GF-D8 (cell line): ENCODE results near the gene RANBP3.

Experiments
- DNase-seq: peaks from one replicate; lab custom pipeline; 2025; lab: John Stamatoyannopoulos, UW

Gene RANBP3

DNA sequence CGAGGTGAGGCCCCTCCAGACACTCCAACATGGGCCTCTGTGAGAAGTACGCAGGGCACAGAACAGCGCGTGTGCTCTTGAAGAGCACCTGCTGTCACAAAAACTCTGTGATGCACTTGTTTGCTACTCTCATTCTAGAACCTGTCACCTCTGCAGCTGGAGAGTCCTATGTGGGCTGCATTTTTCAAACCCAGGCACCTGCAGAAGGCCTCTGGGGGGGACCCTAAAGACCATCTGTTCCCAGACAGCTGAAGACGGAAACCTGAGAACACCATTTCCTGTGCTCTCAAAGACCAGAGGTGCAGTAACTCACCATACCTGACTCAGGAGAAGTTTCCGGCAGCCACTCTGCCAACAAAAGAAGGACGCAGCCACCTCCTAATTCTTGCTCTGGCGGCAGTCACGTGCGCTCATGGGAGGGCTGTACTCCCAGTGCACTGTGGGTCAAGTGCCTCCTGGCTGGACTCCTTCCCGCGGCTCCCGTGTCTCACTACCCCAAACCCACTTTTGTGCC lies 28.1 kb downstream of the RANBP3 start:
- no peak for DNase-seq

DNA sequence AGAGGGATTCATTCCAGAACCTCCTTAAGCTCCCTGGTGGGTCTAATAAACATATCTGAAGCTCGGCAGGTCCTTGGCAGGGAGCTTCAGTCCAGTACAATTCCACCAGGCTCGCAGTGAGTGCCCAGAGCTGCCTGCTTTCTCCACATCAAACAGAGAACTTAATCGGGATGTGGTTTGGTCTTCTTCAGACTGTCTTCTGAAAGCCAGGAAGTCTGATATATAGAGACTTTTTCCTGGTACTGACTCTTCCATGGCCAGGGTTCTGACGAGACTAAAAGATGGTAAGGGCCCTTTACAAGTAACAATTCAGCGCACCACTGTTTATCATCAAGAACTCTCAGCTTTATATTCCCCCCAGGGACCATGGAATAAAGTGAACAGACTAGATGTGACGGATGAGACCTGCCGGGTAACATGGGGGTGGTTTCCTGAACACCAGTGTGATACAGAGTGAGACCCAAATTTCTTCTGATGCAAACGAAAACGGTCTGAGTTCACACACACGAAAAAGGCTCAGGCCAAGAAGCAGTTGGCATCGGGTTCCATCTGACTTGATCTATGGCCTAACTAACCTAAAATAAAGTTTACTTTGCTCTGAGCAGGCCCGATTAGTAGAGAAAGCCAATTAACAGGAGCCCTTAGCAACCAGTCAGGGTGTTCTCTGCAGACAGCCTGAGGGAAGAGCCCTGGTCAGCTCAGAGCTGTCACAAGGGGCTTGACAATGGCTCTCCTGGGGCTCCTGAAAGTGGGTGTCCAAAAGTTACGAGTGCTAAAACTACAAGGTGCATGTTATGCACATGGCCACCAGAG lies 29.0 kb downstream of the RANBP3 start:
- no peak for DNase-seq

DNA sequence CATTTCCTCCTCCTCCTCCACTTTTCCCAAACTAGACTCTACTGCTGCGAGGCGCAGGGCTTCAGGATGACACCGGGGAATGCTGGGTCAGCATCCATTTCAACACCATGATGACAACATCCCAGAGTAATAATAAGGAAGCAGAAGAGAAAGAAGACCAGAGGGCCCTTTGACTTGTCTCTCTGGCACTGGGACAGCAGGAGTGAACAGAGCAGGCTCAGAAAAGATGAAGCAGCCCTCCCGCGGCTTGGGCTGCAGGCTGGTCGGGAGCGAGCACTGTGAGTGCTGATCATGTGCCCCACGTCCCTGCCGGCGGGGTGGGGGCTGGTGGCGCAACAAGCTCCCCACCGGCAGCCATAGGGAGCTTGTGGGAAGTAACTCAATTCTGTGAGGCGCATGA lies 30.5 kb downstream of the RANBP3 start:
- no peak for DNase-seq

DNA sequence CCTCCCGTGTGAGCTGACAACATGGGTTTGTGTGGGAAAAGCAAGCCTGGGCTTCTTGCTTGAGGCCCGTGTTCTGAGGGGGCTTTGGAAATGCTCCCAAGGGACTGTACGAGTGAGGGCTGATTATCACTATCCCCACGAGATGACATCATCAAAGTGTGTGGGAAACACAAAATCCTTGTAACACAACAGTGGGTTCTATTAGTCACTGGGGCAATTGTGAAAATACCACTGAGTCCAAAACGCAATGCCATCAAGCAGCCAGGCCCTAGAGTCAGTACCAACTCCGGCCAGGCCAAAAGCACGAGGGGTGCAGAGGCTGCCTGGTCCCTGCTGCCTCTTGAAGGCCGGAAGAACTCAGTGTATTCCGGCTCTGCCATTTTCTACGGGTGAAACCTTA lies 34.3 kb downstream of the RANBP3 start:
- no peak for DNase-seq

DNA sequence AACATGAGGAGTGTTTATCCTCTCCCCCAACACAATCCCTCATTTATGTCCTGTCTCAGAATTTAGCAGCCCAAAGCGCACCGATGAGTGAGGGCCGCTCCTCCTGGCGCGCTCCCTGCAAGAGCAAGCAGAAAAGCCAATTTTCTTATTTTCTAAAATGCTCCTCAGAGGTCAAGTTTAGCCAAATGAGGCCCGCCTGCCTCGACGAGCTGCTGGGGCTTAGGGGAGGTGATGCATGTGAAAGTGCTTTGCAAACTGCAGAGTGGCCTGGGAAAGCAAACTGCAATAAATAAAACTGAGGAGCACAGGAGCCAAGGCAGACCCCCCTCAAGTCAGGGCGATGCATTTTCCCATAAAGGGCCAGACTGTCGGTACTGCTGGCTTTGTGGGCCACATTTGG lies 34.9 kb downstream of the RANBP3 start:
- no peak for DNase-seq

DNA sequence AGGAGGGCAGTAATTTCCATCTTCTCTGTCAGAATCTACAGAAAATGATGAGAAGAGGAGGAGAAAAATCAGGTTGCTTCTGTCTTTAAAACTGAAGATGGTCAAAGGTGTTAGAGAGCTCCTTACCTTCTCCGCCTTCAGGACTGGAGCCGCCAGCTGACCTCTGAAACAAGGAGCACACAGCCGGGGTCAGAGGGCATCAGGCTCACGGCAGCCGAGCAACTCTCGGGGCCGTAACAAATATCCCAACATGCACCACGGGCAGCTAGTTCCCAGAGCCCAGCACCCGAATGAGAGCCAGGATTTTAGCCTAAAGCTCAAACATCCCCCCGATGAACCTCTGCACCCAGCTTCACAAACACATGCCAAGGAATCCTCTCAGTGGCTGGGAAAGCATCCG lies 36.3 kb downstream of the RANBP3 start:
- no peak for DNase-seq

DNA sequence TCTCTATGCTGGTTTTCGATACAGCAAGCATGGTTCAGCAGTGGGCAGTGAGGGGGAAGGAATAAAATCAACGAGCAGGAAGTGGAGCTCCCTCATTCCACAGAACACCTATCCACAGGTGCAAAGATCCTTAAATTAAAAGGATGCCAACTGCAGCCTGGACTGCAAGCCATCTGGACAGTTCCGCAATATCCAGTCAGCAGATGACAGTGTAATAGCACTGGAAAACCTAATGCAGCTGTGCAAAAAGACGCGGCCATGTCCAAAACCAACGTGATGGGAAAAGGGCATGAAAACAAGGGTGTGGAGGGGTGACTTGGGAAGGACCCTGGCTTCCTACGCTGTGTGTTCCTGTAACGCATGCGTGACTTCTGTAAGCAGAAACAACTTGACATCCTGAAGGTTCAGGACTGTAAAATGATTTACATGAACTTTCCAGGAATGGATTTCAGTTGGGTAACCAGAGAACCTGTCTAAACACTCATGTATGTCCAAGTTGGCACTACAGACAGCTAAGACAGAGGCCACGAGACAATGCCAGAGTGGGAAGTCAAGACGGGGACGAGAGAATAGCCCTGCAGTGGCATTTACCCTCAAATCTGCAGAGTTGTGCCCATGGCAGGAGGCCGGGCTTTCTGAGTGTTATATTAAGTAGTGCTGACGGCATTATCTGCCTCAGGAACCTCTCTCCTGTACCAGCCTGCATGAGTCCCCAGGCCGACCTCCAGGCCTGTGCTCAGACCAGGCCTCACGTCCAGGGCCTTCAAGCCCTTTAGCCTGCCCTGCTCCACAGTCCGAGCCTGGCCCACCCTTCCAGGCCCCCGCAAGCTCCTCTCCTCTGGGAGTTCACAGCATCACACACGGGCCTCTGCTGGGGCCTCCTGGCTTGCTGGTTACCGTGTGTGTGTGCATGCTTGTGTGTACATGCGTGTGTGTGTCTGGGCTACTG lies 37.4 kb downstream of the RANBP3 start:
- no peak for DNase-seq

DNA sequence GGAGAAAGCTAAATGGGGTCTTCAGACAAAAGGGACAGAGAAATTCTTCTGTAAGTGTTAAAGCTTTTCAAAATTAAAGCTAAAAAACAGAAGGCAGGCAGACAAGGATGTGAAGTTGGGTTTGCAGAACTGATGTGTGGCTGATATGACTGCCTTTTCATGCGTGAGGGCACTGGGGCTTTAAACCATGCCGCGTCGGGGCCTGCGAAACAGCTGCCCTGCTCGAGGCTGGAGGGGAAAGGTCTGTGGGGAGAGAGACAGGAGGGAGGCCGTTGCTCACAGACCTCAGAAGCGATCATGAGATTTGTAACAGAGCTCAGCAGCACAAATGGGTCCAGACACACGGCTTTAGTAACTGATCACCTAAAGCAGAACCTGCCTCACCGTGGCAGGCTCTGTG lies 40.4 kb downstream of the RANBP3 start:
- DNase-seq, result no peak

DNA sequence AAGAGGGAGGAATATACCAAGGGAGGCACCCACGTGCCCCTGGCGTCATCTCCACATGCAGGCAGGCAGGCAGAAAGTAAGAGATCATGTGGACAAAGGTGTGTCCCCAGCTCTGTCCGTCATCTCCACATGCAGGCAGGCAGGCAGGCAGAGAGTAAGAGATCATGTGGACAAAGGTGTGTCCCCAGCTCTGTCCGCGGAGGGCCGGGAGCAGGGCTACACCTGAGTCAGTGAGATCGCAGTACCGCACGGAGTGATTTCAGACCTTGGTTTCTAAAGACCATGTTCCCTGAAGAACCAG lies 41.7 kb downstream of the RANBP3 start:
- no peak for DNase-seq

DNA sequence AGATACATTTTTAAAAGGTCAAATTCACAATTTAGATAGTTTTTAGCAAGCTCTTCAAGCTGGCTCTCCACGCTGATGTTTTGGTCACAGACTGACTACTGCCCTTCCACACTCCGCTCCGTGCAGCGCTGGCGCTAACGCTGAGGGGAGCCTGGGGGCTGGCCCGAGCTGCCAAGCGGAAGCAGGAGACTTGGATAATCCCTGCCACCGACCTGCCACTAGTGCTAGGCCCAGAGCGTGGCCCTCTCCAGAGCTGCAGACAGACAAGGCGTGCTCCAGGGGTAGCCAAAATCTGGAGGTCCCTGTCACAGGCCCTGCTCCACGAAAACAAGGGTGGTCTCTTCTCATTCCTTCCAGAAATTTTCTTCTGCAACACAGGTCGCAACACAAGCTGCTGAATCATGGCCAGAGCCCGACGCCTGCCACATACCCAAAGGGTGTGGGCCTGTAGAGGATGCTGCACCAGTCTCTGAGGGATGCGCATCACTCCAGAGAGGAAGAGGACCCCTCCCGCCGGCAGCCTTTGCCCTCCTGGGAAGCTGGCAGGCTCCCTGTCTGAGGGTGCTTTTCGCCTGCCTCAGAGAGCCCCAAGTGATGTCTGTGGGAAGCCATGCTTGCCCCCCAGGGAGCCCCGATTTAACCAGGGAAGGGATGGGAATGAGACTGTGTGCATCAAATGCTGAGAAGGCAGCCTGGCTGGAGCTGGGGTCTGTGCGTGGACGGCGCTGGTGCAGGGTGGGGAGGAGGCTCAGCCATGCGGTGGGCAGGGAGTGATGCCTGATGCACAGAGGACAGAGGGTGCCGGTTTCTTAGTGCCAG lies 42.3 kb downstream of the RANBP3 start:
- no peak for DNase-seq

DNA sequence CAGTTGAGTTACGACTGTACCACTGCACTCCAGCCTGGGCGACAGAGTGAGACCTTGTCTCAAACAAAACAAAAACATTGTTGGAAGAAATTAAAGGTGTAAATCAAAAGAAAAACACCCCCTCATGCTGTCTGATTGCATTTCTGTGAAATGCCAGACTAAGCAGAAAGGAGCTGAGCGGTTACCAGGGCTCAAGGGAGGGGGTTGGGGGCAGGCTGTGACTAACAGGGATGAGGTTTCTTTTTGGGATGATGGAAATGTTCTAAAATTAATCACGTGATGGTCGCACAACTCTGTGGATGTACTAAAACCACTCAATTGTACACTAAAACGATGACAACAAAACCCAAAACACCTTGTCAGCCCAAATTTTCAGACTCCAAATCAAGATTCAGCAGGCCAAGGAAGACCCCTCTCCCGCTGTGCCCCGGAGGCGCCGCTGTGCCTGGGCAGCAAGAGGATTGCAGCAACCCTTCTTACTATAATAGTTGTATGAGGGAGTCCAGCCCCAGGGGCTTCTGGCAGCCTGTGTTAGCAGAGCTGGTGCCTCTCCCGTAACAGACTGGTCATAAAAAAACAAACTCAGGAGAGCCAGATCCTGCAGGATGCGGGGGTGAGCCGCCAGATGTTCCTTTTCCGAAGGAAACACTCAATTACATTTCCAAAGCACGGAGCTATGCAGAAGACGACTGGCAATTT lies 43.0 kb downstream of the RANBP3 start:
- DNase-seq, result no peak

DNA sequence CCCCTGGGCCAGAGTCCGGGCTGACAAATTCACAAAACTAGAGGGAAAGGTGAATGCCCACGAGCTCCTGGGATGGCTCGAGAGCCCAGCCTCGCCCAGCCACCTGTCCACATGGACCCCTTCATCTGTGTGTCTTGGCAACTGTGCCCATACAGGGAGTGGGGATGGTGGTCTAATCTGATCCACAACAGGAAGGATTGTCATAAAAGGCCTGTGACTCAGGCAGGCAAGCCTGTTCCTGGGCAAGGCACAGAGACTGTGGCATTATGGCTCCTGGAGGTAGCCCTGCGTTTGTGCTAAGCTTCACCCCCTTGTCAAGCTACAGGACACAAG lies 43.9 kb downstream of the RANBP3 start:
- DNase-seq, result no peak

DNA sequence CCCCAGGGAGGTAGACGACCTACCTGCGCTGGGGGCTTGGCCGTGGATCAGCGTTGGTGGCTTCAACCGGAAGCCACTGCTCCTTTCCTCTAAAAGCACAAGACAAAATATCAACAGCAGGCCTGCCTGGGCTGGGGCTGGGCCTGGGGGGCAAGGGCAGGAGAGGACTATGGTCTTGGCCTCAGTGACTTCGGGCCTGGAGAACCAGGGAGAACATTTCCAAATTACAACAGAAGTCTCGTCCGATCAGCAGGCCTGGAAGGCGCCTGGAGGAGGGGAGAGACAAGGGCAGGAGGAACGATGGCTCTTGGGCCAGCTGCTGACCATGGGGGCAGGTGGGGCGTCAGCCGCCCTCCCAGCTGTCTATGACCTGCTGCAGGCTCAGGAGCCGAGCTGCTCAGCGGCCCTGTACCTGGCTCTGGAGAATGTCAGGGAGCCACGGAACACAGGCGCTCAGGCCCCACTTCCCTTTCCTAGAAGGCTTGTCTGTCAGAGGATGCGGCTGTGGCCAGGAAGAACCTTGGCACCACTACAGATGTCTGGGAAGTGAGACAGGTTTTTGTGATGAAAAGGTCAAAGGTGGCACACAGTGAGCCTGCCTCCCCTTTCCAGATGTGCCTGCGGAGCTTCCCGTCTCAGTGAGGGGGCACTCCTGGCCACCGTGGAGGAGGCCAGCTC lies 44.4 kb downstream of the RANBP3 start:
- DNase-seq, result no peak

DNA sequence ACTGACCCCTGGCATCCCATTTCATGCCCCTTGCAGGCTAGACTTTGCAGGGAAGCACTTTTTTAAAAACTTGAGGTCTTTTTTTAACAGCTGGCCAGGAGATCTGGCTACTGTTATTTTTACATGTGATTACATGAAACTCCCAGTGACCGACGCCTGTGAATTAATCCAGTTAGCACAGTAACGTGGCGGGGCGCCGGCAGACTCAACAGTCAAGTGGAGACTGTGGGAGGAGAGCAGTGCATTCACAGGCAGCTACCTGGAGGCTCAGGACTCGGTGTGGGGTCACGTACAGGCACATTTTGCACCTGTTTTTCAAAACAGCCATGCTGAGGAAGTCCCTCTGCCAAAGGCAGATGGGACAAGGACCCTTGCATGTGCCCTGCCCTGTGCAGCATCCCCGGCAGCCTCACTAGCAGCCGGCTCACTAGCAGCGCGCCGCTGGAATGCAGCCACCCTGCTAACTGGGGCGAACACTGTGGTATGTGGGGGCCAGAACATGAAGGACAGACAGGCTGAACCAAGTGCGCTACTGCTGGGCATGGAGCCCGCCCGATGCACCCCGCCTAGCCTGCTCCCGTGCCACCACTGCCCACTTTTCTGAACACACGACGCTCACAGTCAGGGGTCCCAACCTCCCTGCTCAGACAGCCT lies 45.2 kb downstream of the RANBP3 start:
- DNase-seq, result no peak

DNA sequence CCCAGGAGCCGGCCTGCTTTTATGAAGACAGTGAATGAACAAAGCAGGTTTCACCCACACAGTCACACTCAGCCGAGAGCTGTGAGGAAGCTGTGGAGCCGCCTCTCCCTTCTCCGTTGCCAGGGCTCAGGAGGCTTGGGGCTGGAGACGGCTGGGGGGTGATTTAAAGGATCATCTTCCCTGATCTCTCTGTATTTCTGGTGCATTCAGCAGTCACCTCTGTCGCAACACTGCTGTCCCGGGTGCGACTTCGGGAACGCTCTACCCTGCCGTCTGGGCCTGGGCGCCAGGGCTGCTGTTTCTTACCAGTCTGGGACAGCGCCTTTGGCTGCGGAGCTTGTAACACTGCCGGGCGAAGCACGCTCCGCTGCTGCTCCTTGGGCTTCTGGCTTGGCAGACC lies 45.8 kb downstream of the RANBP3 start:
- no peak for DNase-seq

DNA sequence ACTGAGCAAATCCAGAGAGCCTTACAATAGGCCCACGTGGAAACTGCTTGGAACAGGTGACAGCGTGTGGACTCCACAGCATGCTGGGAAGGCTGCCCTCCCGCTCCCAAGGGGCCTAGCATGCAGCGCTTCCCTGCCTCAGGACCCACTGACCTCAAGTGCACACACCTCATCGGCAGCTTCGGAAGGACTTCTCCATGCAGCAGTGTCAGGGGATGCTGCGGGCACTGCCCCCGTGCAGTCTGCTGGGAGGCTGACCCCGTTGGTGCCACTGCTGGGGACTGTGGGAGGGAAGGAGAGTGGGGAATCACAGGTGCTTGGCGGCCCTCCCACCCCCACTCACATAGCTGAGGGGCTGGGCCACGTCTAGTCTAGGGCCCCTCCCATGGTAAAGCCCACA lies 46.7 kb downstream of the RANBP3 start:
- no peak for DNase-seq

DNA sequence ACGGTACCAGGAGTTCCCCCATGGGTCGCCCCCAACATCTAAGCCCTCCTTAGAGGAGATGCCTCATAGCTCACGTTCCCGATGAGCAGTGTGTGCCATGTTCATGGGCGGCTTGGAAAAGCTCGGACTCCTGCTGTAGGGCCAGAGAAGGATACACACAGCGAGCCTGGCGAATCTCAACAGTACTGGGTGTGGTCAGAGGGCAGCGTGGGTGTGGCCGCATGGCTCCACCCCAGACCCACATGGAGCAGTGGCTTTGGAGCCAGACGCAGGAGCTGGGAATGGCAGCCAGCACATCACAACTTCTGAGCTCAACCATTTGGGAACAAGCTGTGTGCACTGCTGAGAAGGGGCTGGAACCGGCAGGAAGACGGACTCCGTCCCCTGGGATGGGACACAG lies 48.3 kb downstream of the RANBP3 start:
- no peak for DNase-seq

DNA sequence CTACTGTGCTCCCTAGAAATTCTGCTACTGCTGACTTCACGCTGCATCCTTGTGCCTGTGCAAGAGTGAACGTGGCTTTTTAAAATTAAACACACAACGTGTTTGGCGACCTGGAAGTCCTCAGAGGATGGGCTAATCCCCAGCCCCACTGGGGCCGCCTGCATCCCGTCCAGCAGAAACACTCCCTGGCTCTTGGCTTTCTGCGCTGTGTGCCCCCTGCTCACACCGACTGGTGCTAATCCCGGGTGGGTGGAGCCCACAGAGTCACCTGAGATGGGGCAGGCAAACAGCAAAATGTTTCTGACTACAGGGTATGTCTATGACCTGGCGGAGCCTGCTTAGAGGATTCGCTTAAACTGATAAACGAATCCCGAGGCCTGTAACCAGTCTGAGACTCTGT lies 48.8 kb downstream of the RANBP3 start:
- DNase-seq, result no peak

DNA sequence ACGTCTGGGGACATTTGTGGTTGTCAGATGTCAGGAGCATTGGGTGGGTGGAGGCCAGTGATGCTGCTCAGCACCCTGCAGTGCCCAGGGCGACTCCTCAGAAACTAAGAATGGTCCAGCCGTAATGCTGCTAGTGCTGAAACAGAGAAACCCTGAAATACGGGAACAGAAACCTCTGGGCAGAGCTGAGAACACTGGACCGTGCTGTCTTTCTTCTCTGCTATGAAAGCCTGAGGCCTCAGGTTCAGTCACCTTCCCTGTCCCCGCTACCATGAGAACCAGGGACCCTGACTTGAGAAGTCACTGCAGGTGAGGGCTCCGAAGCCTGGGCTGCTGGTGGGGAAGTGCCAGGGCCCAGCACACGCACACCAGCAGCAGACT lies 50.5 kb downstream of the RANBP3 start:
- DNase-seq, result no peak

DNA sequence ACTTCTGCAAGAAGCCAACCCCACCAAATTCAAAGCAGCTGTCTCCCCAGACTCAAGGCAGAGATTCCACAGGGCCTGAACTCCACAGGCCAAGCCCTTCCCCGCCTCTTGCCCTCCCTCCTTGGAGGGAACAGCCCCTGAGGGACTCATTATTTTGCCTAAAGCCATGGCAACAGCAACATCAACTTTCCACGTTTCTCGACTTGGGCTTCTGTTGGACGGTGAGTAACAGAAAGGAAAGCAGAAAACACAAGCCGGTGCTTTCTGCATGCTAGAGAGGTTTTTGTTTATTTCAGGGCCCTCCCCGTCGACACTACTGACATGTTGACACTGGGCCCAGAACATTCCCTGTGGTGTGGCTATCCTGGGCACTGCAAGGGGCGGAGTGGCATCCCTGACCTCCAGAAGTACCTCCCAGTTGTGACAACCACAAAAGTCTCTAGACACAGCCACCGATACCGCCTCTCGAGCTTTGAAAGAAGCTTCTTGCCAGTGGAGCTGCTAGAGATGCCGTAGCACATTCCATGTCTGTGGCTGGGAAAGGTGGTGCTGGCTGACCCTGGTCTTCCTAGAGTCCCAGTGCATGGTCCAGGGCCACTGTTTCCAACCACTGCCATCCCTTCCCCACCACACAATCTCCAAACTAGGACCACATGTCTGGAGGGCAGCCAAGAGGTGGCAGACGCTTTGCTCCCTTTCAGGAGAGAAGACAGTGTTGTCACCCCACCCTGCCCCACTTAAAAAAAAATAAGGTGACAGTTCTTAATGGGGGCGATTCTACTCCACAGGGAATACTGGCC lies 51.1 kb downstream of the RANBP3 start:
- DNase-seq, result no peak
